Vagina (tissue), 2 donors: ENCODE results near the gene FBXW2.

ENCODE experiments used
- POLR2A ChIP-seq, 2 donors: fragments of 450-650 bp; IDR thresholded peaks; one replicate each; pipeline ENCODE4 v1.6.1; 2017; ENCODE audit warnings: antibody characterized with exemption in 2 of 2, mild to moderate bottlenecking in 2 of 2, moderate library complexity in 2 of 2
- TF ChIP-seq, protein P1 (sequence below), 3 experiments: fragments of 450-650 bp in 2 of 3; fragments of 200-600 bp in 1 of 3; sonication (generic) in 1 of 3; IDR thresholded peaks; one replicate each; pipeline ENCODE4 v1.5.1; 2017 to 2019; ENCODE audit warnings: antibody characterized with exemption in 3 of 3, mild to moderate bottlenecking in 2 of 3, moderate library complexity in 2 of 3

GRCh38 chr9:120755810-120756434, 37.3 kb downstream of the FBXW2 start:
- TF ChIP-seq, protein P1, sequence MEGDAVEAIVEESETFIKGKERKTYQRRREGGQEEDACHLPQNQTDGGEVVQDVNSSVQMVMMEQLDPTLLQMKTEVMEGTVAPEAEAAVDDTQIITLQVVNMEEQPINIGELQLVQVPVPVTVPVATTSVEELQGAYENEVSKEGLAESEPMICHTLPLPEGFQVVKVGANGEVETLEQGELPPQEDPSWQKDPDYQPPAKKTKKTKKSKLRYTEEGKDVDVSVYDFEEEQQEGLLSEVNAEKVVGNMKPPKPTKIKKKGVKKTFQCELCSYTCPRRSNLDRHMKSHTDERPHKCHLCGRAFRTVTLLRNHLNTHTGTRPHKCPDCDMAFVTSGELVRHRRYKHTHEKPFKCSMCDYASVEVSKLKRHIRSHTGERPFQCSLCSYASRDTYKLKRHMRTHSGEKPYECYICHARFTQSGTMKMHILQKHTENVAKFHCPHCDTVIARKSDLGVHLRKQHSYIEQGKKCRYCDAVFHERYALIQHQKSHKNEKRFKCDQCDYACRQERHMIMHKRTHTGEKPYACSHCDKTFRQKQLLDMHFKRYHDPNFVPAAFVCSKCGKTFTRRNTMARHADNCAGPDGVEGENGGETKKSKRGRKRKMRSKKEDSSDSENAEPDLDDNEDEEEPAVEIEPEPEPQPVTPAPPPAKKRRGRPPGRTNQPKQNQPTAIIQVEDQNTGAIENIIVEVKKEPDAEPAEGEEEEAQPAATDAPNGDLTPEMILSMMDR (IDR thresholded peaks at IDR 0.05) = peak; percentile 84 to 94 (median 87)
- no peak for TF ChIP-seq POLR2A (IDR thresholded peaks at IDR 0.05)
